ENCODE measurements around the gene DOCK2. TPM values are rescaled to one million over a fixed set of nuclear protein-coding genes. Genes with fewer than 3 reads are reported as not detected.
"Not testable (repeated sequence)": the region's sequence is repeated elsewhere in the genome, so short reads cannot be mapped to it uniquely, and the experiment has no call there.

The DOCK2 gene
- total and polyA plus RNA-seq, 12 donors: 3.3 to 59.5 (median 21.0) TPM

DNA sequence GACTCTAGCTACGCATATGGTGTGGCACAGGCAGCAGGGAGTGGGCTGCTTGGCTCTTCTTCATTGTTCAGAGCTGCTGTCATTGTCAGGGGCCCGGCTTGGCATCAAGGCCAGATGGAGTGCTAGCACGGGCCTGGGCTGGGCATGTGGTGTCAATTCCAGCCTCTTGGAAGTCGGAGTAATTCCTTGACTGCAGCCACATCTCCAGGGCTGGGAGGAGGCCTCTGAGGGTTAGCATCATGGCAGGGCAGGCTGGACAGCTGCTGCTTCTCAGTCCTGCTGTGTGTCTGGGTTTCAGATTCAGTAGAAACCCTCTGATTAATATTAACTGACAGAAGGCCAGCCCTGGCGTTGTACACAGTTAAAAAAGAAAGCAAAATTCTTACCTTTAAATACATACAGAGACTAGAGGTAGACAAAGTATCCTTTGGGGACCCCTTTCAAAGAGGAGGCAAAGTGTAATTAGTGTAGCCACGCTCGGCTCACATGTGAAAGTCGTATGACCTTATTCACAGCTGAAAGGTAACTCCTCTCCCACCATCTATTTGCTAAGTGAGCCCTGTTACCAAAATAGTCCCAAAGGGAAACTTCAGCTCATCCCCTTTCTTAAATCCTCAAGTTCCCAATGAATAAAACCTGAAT, 126.4 kb downstream of the DOCK2 start:
- Histone ChIP-seq H3K9me3 (replicated peaks in 1 of 3) (no peaks in the 10 kb centered on the region), H3K4me1 (replicated peaks in 1 of 2) (peaks cover 4 to 9% of the 10 kb centered on the region in 2 donors), H3K27ac (peak overlapping the region in 1 of 5 donors; percentile 16), H3K27me3 (no peaks in the 10 kb centered on the region), H3K4me3 (no peak overlapping the region), H3K36me3 (replicated peaks in 1 of 2) (no peaks in the 10 kb centered on the region)
- peak in 2 of 7 donors; percentile 10 to 44 for DNase-seq
- intact Hi-C loops (cut with DNase I): no loop called here
- no peak for TF ChIP-seq POLR2A (IDR thresholded peaks at IDR 0.05)
- TF ChIP-seq, protein P1, sequence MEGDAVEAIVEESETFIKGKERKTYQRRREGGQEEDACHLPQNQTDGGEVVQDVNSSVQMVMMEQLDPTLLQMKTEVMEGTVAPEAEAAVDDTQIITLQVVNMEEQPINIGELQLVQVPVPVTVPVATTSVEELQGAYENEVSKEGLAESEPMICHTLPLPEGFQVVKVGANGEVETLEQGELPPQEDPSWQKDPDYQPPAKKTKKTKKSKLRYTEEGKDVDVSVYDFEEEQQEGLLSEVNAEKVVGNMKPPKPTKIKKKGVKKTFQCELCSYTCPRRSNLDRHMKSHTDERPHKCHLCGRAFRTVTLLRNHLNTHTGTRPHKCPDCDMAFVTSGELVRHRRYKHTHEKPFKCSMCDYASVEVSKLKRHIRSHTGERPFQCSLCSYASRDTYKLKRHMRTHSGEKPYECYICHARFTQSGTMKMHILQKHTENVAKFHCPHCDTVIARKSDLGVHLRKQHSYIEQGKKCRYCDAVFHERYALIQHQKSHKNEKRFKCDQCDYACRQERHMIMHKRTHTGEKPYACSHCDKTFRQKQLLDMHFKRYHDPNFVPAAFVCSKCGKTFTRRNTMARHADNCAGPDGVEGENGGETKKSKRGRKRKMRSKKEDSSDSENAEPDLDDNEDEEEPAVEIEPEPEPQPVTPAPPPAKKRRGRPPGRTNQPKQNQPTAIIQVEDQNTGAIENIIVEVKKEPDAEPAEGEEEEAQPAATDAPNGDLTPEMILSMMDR (IDR thresholded peaks at IDR 0.05): no peak
- WGBS, 4 donors: 62 to 74% (median 70%) methylated on average over 6 to 8 of the region's 8 CpGs

DNA sequence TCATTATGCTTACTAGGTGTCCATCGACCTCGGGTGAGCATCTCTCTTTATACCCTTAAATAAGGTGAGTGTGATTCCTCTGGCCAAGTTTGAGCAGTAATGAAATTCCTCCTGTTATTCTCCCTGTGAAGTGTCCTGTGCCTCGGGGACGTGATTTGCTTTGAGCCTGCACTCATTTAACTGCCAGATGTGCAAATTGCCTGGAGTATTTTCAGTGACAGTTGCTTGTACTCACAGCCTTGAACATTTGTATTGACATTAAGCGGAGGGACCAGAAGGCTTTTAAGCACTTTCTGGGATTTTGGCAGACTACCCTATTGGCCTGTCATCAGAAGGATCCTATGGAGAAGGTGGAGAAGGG, 126.9 kb downstream of the DOCK2 start:
- no peak for DNase-seq
- Histone ChIP-seq H3K27ac (peak overlapping the region in 1 of 5 donors; percentile 16), H3K27me3 (no peaks in the 10 kb centered on the region), H3K4me3 (no peak overlapping the region), H3K9me3 (replicated peaks in 1 of 3) (no peaks in the 10 kb centered on the region), H3K4me1 (replicated peaks in 1 of 2) (peaks cover 4 to 9% of the 10 kb centered on the region in 2 donors), H3K36me3 (replicated peaks in 1 of 2) (no peaks in the 10 kb centered on the region)
- TF ChIP-seq POLR2A (IDR thresholded peaks at IDR 0.05): no peak
- TF ChIP-seq, protein P1 (IDR thresholded peaks at IDR 0.05): no peak
- 46 to 68% (median 54%) methylated on average over 5 of the region's 5 CpGs for WGBS, 4 donors
- intact Hi-C loops (cut with DNase I): no loop called here

DNA sequence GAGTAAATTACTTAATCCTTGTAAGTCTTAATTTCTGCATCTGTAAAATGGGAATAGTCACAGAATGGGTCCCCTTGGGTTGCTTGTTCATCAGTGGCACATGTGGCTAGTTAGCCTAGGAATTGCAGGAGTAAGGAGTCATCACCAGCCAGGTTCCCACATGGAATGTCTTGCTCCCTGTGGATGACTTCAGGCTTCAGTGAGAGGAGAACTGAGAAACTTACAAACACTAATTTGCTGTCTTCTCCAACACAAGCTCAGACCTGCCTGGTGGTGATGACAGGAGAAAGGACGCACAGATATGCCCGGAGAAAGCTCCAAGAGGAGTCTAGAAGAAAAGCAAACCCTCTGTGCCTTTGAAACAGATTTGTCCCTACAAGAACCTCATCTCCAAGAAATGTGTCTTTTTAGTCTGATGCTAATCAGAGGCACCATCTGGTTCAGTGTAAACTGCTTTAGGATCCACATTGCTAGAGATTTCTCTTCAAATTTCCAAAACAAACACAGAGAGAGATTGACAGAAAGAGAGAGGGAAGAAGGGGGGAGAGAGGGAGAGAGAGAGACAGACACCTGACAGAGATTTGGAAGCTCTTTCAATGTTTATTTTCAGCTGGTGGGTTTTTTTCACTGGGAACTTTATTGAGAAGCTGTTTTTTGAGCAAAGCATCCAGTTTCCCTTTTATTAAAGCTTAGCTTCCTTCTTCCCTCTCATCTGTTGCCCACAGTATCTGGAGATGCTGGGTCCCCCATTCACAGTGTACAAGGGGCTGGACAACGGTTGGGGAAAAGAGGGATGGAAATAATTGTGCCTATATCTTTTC, 128.3 kb downstream of the DOCK2 start:
- H3K4me3 ChIP-seq: no peak overlapping the region
- no peaks in the 10 kb centered on the region for H3K9me3 ChIP-seq (replicated peaks in 1 of 3)
- intact Hi-C loops (cut with DNase I): no loop called here
- peaks cover 4 to 9% of the 10 kb centered on the region in 2 donors for H3K4me1 ChIP-seq (replicated peaks in 1 of 2)
- no peaks in the 10 kb centered on the region for H3K27me3 ChIP-seq
- DNase-seq: no peak
- H3K36me3 ChIP-seq (replicated peaks in 1 of 2): no peaks in the 10 kb centered on the region
- TF ChIP-seq, protein P1 (IDR thresholded peaks at IDR 0.05): no peak
- no peak for TF ChIP-seq POLR2A (IDR thresholded peaks at IDR 0.05)
- WGBS, 4 donors: 82 to 89% (median 87%) methylated on average over 3 of the region's 3 CpGs
- H3K27ac ChIP-seq: no peak overlapping the region

DNA sequence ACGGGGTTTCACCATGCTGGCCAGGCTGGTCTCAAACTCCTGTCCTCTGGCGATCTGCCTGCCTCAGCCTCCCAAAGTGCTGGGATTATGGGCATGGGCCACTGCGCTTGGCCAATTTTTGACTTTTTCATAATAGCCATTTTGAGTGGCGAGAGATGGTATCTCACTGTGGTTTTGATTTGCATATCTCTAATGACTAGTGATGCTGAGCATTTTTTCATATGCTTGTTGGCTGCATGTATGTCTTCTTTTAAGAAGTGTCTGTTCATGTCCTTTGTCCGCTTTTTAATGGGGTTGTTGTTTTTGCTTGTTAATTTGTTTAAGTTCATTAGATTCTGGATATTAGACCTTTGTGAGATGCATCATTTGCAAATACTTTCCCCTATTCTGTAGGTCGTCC, 129.9 kb downstream of the DOCK2 start:
- peak overlapping the region in 1 of 5 donors; percentile 22 for H3K27ac ChIP-seq
- intact Hi-C loops (cut with DNase I); H3K4me3 ChIP-seq; H3K4me1 ChIP-seq (replicated peaks in 1 of 2); H3K9me3 ChIP-seq (replicated peaks in 1 of 3); H3K27me3 ChIP-seq; DNase-seq; H3K36me3 ChIP-seq (replicated peaks in 1 of 2): not testable (repeated sequence)
- 90 to 98% (median 93%) methylated on average over 6 of the region's 6 CpGs for WGBS, 4 donors

Measured in adrenal gland (tissue), 12 donors.